Panc1 (cell line): ENCODE data around the gene SCARF1. TPM values are rescaled to one million over a fixed set of nuclear protein-coding genes. Genes with fewer than 3 reads are reported as not detected.

Experiments
- ATAC-seq: fragments of 200-7000 bp; cut with Tn5 transposase; 2 replicates; pipeline ENCODE4 v1.9.1; 2020; ENCODE audit warnings: mild to moderate bottlenecking, moderate library complexity
- BruUV-seq: library from RNA; stranded (reverse); fragments of 400-500 nt; replicated peaks from 2 replicates; lab custom pipeline; 2021; lab: Mats Ljungman, UMichigan
- CTCF ChIA-PET: fragments of 300-600 bp; sonication (Branson Sonifier 250); formaldehyde crosslinking; loops from one replicate; lab custom pipeline; 2022; ENCODE audit warnings: antibody characterized with exemption; lab: Charles Lee
- POLR2A ChIA-PET: fragments of 300-600 bp; sonication (Branson Sonifier 250); formaldehyde crosslinking; loops from one replicate; lab custom pipeline; 2022; ENCODE audit warnings: antibody characterized with exemption; lab: Charles Lee
- DNase-seq: peaks from one replicate; pipeline ENCODE4 v3.0.0-alpha.2; 2010; ENCODE audit warnings: low read depth, low spot score
- H3K27ac ChIP-seq: 2 replicates; pipeline ENCODE4 v1.5.1; 2011; ENCODE audit warnings: mild to moderate bottlenecking, low read length, inconsistent platforms
- H3K27me3 ChIP-seq: fragments of 200-500 bp; sonication (Bioruptor generic); 2 replicates; pipeline ENCODE4 v1.6.0; 2014; ENCODE audit warnings: low read length, inconsistent platforms; ENCODE audit not compliant: control insufficient read depth, insufficient read depth
- H3K36me3 ChIP-seq: fragments of 200-500 bp; sonication (Bioruptor generic); 2 replicates; pipeline ENCODE4 v1.5.1; 2014; ENCODE audit warnings: inconsistent platforms, mild to moderate bottlenecking, low read length, moderate library complexity; ENCODE audit not compliant: control insufficient read depth, insufficient read depth
- H3K4me1 ChIP-seq: 2 replicates; pipeline ENCODE4 v1.5.1; 2011; ENCODE audit warnings: inconsistent platforms, mild to moderate bottlenecking, low read length, moderate library complexity; ENCODE audit not compliant: control insufficient read depth, insufficient read depth
- H3K4me3 ChIP-seq, 2 experiments: 2 replicates each; pipeline ENCODE4 v1.5.1; 2011 to 2012; ENCODE audit warnings: low read depth in 2 of 2, low read length in 2 of 2, mild to moderate bottlenecking in 2 of 2, inconsistent platforms in 1 of 2, moderate library complexity in 1 of 2
- H3K9me3 ChIP-seq: fragments of 200-500 bp; sonication (Bioruptor generic); 2 replicates; pipeline ENCODE4 v1.5.1; 2014; ENCODE audit warnings: low read depth, mild to moderate bottlenecking, inconsistent platforms, low read length, moderate library complexity; ENCODE audit not compliant: control insufficient read depth, insufficient read depth
- POLR2AphosphoS5 ChIP-seq: IDR thresholded peaks from 2 replicates; pipeline ENCODE4 v1.6.1; 2012; ENCODE audit warnings: mild to moderate bottlenecking, low read depth, low read length, moderate library complexity
- SIN3A ChIP-seq: IDR thresholded peaks from 2 replicates; pipeline ENCODE4 v1.6.1; 2012; ENCODE audit warnings: low read depth, mild to moderate bottlenecking, low read length, moderate library complexity, borderline replicate concordance; ENCODE audit not compliant: insufficient read depth
- TCF7L2 ChIP-seq: IDR thresholded peaks from 2 replicates; pipeline ENCODE4 v1.6.1; 2011; ENCODE audit warnings: mild to moderate bottlenecking, low read depth, low read length, inconsistent platforms
- in situ Hi-C: cut with HindIII; loops from 2 replicates; pipeline ENCODE4 v1.10.0; 2016; ENCODE audit warnings: low sequenced_read_pairs, low pct_unique_long_range_greater_than_20kb
- intact Hi-C: fragments of 100-400 bp; cut with micrococcal nuclease; formaldehyde crosslinking; loops from one replicate; pipeline ENCODE4 v1.10.0; 2022; ENCODE audit not compliant: unreplicated experiment
- total RNA-seq: library from RNA; stranded (reverse); gene quantifications from one replicate; pipeline ENCODE4 v1.2.1, GENCODE V29; 2021; ENCODE audit not compliant: unreplicated experiment
- TF ChIP-seq, protein P1 (sequence below), 2 experiments: IDR thresholded peaks; 2 replicates each; pipeline ENCODE4 v1.6.1; 2011 to 2012; ENCODE audit warnings: low read depth in 2 of 2, control low read depth in 1 of 2, low read length in 1 of 2, mild to moderate bottlenecking in 1 of 2, moderate library complexity in 1 of 2; ENCODE audit not compliant: insufficient read depth in 1 of 2
- TF ChIP-seq, protein P2 (sequence below): fragments of 450-650 bp; IDR thresholded peaks from 2 replicates; pipeline ENCODE4 v1.5.1; 2017; ENCODE audit warnings: mild to moderate bottlenecking

The SCARF1 gene
- total RNA-seq, 1 experiment from 2014 or later, result 6.6 TPM

DNA sequence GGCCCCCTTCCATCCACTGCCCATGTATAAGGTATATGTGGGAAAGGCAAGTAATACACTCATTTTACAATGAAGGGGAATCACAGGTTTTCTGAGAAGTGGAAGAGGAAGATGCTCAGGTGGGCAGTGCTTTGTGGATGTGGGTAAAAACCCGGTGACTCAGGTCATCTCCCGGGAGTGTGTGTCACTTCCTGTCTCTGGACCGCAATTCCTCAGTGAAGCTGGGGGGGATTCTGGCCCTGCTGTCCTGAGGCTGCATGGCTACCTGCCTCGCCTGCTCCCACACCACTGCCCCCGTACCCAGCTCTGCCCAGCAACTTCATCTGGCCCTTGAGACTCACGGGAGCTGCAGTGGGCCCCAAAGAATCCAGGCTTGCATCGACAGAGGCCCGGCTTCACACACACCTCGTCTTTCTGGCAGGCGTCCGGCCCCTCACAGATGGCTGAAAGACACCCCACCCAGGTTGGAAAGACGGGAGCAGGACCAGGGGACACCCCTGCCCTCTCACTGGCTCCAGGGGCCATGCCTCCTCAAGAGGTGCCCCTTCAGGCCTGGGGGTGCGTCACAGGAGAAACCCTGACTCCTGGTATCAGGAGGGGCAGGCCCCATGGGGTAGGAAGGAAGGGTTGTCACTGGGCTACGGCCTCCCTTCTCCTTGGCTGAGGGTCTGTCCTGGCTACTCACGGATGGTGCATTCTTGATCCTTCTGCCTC is 882 bp downstream of the SCARF1 start:
- in situ Hi-C loops (no loop called here), intact Hi-C loops (no loop called here)
- ChIA-PET POLR2A (no interaction called here), CTCF (no interaction called here)
- DNase-seq, result no peak
- Histone ChIP-seq H3K4me3 (no peak overlapping the region), H3K36me3 (no peaks in the 10 kb centered on the region), H3K9me3 (no peaks in the 10 kb centered on the region), H3K27ac (peak overlapping the region; percentile 3; the same call in 1 of the 2 replicates), H3K27me3 (no peaks in the 10 kb centered on the region), H3K4me1 (peaks cover 14% of the 10 kb centered on the region)
- TF ChIP-seq SIN3A (no peak), TCF7L2 (no peak), POLR2AphosphoS5 (no peak)
- TF ChIP-seq, protein P1, sequence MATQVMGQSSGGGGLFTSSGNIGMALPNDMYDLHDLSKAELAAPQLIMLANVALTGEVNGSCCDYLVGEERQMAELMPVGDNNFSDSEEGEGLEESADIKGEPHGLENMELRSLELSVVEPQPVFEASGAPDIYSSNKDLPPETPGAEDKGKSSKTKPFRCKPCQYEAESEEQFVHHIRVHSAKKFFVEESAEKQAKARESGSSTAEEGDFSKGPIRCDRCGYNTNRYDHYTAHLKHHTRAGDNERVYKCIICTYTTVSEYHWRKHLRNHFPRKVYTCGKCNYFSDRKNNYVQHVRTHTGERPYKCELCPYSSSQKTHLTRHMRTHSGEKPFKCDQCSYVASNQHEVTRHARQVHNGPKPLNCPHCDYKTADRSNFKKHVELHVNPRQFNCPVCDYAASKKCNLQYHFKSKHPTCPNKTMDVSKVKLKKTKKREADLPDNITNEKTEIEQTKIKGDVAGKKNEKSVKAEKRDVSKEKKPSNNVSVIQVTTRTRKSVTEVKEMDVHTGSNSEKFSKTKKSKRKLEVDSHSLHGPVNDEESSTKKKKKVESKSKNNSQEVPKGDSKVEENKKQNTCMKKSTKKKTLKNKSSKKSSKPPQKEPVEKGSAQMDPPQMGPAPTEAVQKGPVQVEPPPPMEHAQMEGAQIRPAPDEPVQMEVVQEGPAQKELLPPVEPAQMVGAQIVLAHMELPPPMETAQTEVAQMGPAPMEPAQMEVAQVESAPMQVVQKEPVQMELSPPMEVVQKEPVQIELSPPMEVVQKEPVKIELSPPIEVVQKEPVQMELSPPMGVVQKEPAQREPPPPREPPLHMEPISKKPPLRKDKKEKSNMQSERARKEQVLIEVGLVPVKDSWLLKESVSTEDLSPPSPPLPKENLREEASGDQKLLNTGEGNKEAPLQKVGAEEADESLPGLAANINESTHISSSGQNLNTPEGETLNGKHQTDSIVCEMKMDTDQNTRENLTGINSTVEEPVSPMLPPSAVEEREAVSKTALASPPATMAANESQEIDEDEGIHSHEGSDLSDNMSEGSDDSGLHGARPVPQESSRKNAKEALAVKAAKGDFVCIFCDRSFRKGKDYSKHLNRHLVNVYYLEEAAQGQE (IDR thresholded peaks at IDR 0.05; ENCODE audit: insufficient read depth in 1 of 2, low read depth in 2 of 2, low read length in 1 of 2), result no peak
- TF ChIP-seq, protein P2, sequence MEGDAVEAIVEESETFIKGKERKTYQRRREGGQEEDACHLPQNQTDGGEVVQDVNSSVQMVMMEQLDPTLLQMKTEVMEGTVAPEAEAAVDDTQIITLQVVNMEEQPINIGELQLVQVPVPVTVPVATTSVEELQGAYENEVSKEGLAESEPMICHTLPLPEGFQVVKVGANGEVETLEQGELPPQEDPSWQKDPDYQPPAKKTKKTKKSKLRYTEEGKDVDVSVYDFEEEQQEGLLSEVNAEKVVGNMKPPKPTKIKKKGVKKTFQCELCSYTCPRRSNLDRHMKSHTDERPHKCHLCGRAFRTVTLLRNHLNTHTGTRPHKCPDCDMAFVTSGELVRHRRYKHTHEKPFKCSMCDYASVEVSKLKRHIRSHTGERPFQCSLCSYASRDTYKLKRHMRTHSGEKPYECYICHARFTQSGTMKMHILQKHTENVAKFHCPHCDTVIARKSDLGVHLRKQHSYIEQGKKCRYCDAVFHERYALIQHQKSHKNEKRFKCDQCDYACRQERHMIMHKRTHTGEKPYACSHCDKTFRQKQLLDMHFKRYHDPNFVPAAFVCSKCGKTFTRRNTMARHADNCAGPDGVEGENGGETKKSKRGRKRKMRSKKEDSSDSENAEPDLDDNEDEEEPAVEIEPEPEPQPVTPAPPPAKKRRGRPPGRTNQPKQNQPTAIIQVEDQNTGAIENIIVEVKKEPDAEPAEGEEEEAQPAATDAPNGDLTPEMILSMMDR, result no peak
- BruUV-seq, result no TSS peak
- ATAC-seq, result no peak

DNA sequence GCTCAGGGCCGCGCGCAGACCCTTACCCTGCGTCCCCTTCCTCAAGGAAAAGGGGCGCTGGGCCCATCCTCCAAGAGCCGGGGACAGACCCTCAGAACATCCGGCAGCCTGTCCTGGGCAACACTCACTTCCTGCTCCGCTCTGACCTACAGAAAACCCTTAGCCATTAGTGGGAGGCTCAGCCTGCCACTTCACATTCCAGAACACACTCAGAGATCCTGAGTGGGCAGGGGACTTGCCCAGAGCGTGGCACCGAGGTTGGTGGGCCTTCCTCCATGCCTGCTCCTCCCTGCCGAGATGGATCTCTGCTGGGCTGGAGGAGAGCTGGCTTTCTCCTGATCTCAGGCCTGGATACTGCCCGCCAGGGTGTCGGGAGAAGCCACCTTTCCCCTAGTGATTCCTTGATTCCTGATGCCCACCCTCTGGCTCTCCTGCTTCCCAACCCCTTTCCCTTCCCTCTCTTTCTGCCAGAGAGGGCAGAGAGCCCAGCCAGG is 1.5 kb downstream of the SCARF1 start:
- H3K27ac ChIP-seq, result peak overlapping the region; percentile 3; the same call in 1 of the 2 replicates
- no peaks in the 10 kb centered on the region for H3K36me3 ChIP-seq
- DNase-seq, result no peak
- H3K27me3 ChIP-seq, result no peaks in the 10 kb centered on the region
- peak; percentile 6; the same call in 1 of the 2 replicates for ATAC-seq
- no peaks in the 10 kb centered on the region for H3K9me3 ChIP-seq
- in situ Hi-C loops (no loop called here), intact Hi-C loops (no loop called here)
- POLR2A ChIA-PET, result no interaction called here
- no peak for TF ChIP-seq SIN3A
- TF ChIP-seq, protein P1 (IDR thresholded peaks at IDR 0.05; ENCODE audit: insufficient read depth in 1 of 2, low read depth in 2 of 2, low read length in 1 of 2), result no peak
- no peak for TF ChIP-seq TCF7L2
- no peak for TF ChIP-seq POLR2AphosphoS5
- TF ChIP-seq, protein P2, result no peak
- H3K4me1 ChIP-seq, result peaks cover 14% of the 10 kb centered on the region
- BruUV-seq, result no TSS peak
- peak overlapping the region; percentile 31 to 37; a peak in 3 of 4 replicates for H3K4me3 ChIP-seq
- CTCF ChIA-PET, result no interaction called here
